ENCODE measurements around the gene ACTN2.

DNA sequence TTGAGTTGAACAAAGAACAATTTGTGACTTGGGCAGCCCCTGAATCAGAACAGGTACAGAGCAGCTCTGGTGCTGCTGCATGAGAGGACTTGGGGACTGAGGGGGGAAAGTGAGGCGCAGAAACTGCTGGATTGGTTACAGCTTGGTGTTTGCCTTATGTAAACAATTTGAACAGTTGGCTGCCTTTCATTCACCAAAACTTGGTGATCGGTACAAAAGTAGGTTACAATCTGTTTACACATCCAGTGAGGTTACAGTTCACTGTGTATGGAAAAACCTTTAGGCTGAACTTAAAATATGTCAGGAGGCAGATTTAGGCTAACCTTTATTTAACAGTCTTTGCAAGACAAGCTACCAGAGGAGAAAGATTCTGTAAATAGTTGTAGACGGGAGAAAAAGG is 80.2 kb downstream of the ACTN2 start:
- TF ChIP-seq EP300 (IDR thresholded peaks at IDR 0.05) (no peak), POLR2A (IDR thresholded peaks at IDR 0.05) (no peak)
- TF ChIP-seq, protein P1, sequence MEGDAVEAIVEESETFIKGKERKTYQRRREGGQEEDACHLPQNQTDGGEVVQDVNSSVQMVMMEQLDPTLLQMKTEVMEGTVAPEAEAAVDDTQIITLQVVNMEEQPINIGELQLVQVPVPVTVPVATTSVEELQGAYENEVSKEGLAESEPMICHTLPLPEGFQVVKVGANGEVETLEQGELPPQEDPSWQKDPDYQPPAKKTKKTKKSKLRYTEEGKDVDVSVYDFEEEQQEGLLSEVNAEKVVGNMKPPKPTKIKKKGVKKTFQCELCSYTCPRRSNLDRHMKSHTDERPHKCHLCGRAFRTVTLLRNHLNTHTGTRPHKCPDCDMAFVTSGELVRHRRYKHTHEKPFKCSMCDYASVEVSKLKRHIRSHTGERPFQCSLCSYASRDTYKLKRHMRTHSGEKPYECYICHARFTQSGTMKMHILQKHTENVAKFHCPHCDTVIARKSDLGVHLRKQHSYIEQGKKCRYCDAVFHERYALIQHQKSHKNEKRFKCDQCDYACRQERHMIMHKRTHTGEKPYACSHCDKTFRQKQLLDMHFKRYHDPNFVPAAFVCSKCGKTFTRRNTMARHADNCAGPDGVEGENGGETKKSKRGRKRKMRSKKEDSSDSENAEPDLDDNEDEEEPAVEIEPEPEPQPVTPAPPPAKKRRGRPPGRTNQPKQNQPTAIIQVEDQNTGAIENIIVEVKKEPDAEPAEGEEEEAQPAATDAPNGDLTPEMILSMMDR (IDR thresholded peaks at IDR 0.05): no peak
